ENCODE data around the gene LINGO4.

Gene LINGO4

DNA sequence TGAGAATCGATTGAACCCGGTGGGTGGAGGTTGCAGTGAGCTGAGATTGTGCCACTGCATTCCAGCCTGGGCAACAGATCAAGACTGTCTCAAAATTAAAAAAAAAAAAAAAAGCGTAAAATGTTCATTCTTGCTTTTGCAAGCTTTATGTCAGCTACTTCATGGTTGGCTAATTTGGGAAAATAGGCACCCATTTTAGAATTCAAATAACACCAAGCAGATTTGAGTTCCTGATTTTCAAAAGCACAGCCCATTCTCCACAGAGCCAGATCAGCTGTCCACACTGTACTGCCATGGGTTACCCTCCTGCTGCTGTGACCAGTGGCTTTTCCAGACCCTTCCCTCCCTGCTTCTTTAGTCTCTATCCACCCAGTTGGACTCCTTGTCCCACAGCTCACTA is 43.9 kb upstream of the LINGO4 start:
- TF ChIP-seq, protein P1, sequence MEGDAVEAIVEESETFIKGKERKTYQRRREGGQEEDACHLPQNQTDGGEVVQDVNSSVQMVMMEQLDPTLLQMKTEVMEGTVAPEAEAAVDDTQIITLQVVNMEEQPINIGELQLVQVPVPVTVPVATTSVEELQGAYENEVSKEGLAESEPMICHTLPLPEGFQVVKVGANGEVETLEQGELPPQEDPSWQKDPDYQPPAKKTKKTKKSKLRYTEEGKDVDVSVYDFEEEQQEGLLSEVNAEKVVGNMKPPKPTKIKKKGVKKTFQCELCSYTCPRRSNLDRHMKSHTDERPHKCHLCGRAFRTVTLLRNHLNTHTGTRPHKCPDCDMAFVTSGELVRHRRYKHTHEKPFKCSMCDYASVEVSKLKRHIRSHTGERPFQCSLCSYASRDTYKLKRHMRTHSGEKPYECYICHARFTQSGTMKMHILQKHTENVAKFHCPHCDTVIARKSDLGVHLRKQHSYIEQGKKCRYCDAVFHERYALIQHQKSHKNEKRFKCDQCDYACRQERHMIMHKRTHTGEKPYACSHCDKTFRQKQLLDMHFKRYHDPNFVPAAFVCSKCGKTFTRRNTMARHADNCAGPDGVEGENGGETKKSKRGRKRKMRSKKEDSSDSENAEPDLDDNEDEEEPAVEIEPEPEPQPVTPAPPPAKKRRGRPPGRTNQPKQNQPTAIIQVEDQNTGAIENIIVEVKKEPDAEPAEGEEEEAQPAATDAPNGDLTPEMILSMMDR (IDR thresholded peaks at IDR 0.05; ENCODE audit: low read depth, low read length), result no peak
- H3K4me3 ChIP-seq (replicated peaks in 1 of 2; ENCODE audit: low read depth in 2 of 2, low read length in 2 of 2), result no peak overlapping the region
- no peak for DNase-seq (ENCODE audit: low read depth in 2 of 2)

- TF ChIP-seq, protein P1 (IDR thresholded peaks at IDR 0.05; ENCODE audit: low read depth, low read length), result no peak
- DNase-seq (ENCODE audit: low read depth in 2 of 2), result peak in 1 of 2 donors; percentile 49
- no peak overlapping the region for H3K4me3 ChIP-seq (replicated peaks in 1 of 2; ENCODE audit: low read depth in 2 of 2, low read length in 2 of 2)
These were observed 42.8 kb upstream of the LINGO4 start for GRCh38 chr1:151847867-151848596.

GRCh38 chr1:151846686-151847237 is 41.5 kb upstream of the LINGO4 start:
- no peak for DNase-seq (ENCODE audit: low read depth in 2 of 2)
- H3K4me3 ChIP-seq (replicated peaks in 1 of 2; ENCODE audit: low read depth in 2 of 2, low read length in 2 of 2), result no peak overlapping the region
- TF ChIP-seq, protein P1 (IDR thresholded peaks at IDR 0.05; ENCODE audit: low read depth, low read length), result no peak

DNA sequence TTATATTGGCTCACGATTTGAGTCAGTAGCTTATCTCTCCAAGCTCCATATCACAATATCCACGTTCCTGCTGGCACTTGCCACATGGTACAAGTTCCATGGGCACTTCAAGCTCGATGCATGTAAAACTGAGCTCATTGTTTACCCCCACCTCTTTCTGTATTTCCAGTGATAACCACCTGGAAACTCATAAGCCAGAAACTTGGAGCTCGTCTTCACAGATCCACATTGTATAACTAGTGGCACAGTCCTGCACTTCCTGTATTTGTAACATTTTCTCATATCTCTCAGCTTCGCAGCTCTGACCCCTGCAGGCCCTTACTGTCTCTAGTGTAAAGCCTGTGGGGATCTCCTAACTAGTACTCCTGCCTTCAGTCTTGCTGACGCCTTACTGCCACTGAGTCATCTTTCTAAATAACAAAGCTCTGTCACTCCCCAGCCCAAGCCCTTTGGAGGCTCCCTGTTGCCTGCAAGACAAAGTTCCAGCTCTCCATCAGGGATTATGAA is 40.9 kb upstream of the LINGO4 start:
- TF ChIP-seq, protein P1 (IDR thresholded peaks at IDR 0.05; ENCODE audit: low read depth, low read length), result peak; percentile 27
- H3K4me3 ChIP-seq (replicated peaks in 1 of 2; ENCODE audit: low read depth in 2 of 2, low read length in 2 of 2), result no peak overlapping the region
- peak; percentile 51 to 75 for DNase-seq (ENCODE audit: low read depth in 2 of 2)

DNA sequence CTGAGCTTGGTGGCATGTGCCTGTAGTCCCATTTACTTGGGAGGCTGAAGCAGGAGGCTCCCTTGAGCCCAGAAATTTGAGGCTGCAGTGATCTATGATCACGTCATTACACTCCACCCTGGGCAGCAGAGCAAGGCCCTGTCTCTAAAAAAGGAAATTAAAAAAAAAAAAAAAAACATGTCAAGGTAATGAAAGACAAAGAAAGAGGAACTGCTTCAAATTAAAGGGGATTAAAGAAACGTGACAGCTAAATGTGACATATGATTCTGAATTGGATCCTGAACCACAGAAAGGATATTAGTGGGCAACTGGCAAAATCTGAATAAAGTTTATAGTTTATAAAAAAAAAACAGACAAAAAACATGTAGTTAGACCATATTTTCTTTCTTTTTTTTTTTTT is 38.2 kb upstream of the LINGO4 start:
- no peak for DNase-seq (ENCODE audit: low read depth in 2 of 2)
- TF ChIP-seq, protein P1 (IDR thresholded peaks at IDR 0.05; ENCODE audit: low read depth, low read length), result no peak

GRCh38 chr1:151841141-151841540 is 35.9 kb upstream of the LINGO4 start:
- TF ChIP-seq, protein P1 (IDR thresholded peaks at IDR 0.05; ENCODE audit: low read depth, low read length), result no peak
- peak in 1 of 2 donors; percentile 82 for DNase-seq (ENCODE audit: low read depth in 2 of 2)

More for the DNA sequence above, 38.2 kb upstream of the LINGO4 start:
- no peak overlapping the region for H3K4me3 ChIP-seq (replicated peaks in 1 of 2; ENCODE audit: low read depth in 2 of 2, low read length in 2 of 2)

More at GRCh38 chr1:151841141-151841540, 35.9 kb upstream of the LINGO4 start:
- no peak overlapping the region for H3K4me3 ChIP-seq (replicated peaks in 1 of 2; ENCODE audit: low read depth in 2 of 2, low read length in 2 of 2)

Data from cardiac fibroblast (primary cell).